Left ventricle myocardium superior (tissue), 1 donor: ENCODE data around the gene COX20. TPM values are rescaled to one million over a fixed set of nuclear protein-coding genes. Genes with fewer than 3 reads are reported as not detected.
"Not testable (repeated sequence)": the region's sequence is repeated elsewhere in the genome, so short reads cannot be mapped to it uniquely, and the experiment has no call there.

Experiments used
- ATAC-seq: fragments of 200-7000 bp; cut with Tn5 transposase; one replicate; pipeline ENCODE4 v1.9.1; 2020; ENCODE audit warnings: mild to moderate bottlenecking, moderate library complexity
- DNase-seq: peaks from one replicate; pipeline ENCODE4 v3.0.0-alpha.2; 2020
- intact Hi-C: fragments of 100-400 bp; cut with micrococcal nuclease; formaldehyde crosslinking; loops from one replicate; pipeline ENCODE4 v1.11.0; 2022
- total RNA-seq: library from RNA; stranded (reverse); fragmentation: NEBNext Ultra II Directional; extraction: Animal tissue kit (Norgen Biotek cat#: 25700); gene quantifications from one replicate; pipeline ENCODE4 v1.2.1, GENCODE V29; 2021
- donor health status: DM: no; HTN: yes; CAD: no; lungs with severe emphysema.

The COX20 gene
- total RNA-seq, 1 donor from 2014 or later, result 63.7 TPM

DNA sequence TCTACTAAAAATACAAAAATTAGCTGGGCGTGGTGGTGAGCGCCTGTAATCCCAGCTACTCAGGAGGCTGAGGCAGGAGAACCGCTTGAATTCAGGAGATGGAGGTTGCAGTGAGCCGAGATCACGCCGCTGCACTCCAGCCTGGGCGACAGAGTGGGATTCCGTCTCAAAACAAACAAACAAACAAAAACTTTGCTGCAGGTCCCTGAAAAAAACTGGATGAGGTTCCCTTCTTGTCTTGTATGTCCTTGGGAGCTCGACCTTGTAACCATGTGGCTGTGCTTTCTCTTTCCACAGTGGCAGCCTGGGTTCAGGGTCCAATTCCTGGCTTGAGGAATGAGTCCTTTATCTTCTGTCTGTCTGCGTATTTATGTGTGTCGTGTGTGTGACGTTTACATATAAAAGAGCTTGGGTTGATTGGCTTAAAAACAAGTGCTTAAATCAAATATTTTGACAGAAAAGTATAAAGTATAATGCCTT lies 18.0 kb upstream of the COX20 start:
- ATAC-seq, result no peak
- intact Hi-C loops, result no loop called here
- no peak for DNase-seq

GRCh38 chr1:244820131-244820530 lies 15.3 kb upstream of the COX20 start:
- no peak for ATAC-seq
- no peak for DNase-seq
- intact Hi-C loops, result no loop called here

DNA sequence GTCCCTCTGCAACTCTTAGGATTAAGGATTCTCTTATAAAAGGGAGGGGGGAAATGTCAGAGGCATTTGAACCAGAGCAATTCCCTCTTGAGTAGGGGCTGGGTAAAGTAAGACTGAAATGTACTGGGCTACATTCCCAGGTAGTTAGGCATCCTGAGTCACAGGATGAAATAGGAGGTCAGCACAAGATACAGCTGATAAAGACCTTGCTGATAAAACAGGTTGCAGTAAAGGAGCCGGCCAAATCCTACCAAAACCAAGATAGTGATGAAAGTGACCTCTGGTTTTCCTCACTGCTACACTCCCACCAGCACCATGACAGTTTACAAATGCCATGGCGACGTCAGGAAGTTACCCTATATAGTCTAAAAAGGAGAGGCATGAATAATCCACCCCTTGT lies 14.3 kb upstream of the COX20 start:
- ATAC-seq, result no peak
- no peak for DNase-seq
- intact Hi-C loops, result no loop called here

DNA sequence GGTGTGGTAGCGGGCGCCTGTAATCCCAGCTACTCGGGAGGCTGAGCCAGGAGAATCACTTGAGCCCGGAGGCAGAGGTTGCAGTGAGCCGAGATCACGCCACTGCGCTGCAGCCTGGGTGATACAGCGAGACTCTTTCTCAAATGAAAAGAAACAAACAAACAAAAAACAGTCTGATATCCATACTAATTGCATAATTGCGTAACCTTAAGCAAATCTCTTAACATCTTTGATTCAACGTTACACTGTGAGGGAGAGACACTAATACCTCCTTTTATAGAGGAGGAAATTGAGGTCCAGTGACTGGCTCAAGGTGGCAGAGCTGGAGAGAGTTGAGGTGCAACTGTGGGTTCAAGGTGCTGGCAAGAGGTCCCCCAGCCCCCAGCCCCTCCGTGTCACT lies 12.6 kb upstream of the COX20 start:
- intact Hi-C loops, result no loop called here
- DNase-seq (no peak), ATAC-seq (no peak)

GRCh38 chr1:244826712-244827111 lies 8.7 kb upstream of the COX20 start:
- intact Hi-C loops, result no loop called here
- ATAC-seq, result no peak
- DNase-seq, result no peak

DNA sequence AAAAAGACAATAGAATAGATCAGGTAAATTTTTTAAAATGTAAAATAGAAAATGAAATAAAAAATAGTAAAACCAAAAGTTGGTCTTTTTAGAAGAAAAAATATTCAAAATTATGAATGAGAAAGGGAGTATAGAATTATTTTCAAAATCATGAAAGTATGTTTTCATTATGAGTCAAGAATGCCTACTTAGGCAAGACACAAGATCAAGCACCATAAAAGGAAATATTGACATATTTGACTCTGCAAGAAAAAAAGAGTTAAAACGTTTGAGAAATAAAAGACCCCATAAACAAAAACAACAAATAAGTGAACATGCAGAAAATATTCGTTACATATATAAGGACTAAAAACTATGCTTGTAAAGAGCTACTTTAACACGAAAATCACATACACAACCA lies 4.8 kb upstream of the COX20 start:
- intact Hi-C loops, result no loop called here
- DNase-seq (no peak), ATAC-seq (no peak)

DNA sequence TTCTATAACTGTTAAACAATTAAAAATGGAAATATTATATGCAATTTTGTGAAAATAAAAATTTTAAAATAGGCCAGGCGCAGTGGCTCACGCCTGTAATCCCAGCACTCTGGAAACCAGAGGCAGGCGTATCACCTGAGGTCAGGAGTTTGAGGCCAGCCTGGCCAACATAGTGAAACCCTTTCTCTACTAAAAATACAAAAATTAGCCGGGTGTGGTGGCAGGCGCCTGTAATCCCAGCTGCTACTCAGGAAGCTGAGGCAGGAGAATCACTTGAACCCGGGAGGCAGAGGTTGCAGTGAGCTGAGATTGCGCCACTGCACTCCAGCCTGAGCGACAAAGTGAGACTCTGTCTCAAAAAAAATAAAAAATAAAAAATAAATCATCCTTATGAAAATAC lies 2.2 kb upstream of the COX20 start:
- DNase-seq, result peak; percentile 35
- ATAC-seq, intact Hi-C loops: not testable (repeated sequence)

GRCh38 chr1:244833734-244834542 lies 1.5 kb upstream of the COX20 start:
- DNase-seq (peak; percentile 66), ATAC-seq (peak; percentile 37)
- intact Hi-C loops, result no loop called here

- intact Hi-C loops, result no loop called here
- no peak for ATAC-seq
- DNase-seq, result no peak
Measured at GRCh38 chr1:244834543-244835275, 749 bp upstream of the COX20 start.

DNA sequence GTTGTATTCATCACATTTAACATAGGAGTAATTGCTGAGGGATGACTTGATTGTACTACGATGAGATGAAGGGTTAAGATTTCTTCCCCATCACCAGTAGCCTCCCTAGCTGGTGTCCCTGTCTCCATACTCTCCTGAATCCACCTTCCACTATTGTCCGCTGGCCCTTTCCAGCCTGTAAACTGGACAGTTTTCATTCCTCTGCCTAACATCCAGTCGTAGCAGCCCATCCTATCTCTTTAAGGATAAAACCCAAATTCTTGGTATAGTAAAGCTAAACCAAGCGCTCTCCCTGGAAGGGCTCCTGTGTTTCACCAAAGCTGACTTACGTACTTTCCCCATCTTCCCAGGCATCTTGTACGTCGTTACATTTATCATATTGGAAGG lies 670 bp downstream of the COX20 start:
- ATAC-seq, result no peak
- intact Hi-C loops, result no loop called here
- no peak for DNase-seq

DNA sequence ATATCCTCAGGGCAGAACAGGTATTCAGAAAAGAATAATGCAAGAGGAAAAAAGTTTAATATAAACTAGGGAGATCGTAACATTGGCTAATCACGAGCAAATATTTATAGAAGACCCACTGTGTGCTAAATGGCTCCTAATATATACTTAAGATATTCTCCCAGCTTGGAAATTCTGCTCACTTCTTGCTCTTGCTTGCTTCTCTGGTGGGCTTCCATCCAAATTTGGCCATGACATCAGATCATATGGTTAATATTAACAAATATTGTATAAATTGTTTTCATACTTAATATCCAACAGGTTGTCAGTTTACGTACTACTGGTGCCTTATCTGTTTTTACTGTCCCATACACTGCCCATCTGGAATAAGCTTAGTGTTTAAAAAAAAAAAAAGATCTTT lies 1.1 kb downstream of the COX20 start:
- intact Hi-C loops, result no loop called here
- ATAC-seq, result no peak
- DNase-seq, result no peak

GRCh38 chr1:244837597-244838258 lies 2.3 kb downstream of the COX20 start:
- intact Hi-C loops, result no loop called here
- DNase-seq, result no peak
- no peak for ATAC-seq

DNA sequence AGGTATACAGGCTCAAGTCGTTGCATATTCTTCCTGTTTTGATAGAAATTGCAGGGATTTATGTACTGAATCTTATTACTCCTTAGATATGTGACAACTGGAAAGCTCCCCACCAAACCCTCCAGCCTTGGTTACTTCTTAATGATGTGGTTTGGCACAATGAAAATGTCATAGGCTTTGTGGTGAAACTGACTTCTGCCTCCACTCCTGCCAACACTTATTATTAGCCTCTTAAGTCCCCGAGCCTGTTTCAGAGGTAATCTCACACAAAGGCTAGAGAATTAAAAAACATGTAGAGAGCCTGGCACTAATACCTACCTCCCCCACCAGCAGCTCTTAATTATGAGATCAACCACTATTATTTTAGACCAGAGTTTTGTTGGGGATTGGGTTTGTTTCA lies 4.2 kb downstream of the COX20 start:
- intact Hi-C loops, result no loop called here
- no peak for DNase-seq

DNA sequence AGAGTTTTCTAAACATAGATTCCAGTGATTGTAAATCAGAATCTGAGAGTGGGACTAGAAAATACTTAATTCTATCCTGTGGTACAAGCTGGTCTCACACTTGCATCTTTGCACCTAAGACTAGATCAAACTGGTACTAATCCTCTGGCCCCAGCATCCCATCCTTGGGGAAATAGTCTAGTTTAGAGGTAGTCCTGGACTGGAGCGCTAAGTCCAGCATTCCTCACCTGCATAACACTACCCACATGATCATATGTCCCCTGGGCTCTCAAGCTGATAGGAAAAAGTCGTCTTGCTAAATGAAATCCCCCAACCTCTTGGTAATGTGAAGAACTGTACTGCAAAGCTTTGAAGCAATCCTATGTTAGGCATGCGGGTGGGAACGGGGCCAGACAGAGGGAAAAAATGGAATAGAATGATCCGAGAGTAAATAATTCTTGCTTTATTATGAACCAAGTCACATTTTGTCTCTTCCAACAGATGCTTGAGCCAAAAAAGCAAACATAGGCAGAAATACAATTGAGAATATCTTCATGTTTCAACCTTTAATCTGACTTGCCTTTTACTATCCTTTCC lies 4.8 kb downstream of the COX20 start:
- intact Hi-C loops, result no loop called here
- no peak for ATAC-seq
- DNase-seq, result no peak

More for the DNA sequence above, 4.2 kb downstream of the COX20 start:
- ATAC-seq, result no peak

GRCh38 chr1:244841273-244841927 lies 5.9 kb downstream of the COX20 start:
- intact Hi-C loops, result no loop called here
- DNase-seq, result no peak
- no peak for ATAC-seq

- intact Hi-C loops, result no loop called here
- ATAC-seq (no peak), DNase-seq (no peak)
Measured at GRCh38 chr1:244843148-244843978, 7.9 kb downstream of the COX20 start.

- no peak for DNase-seq
- ATAC-seq, result no peak
- intact Hi-C loops, result no loop called here
Measured at GRCh38 chr1:244844155-244845121, 9.0 kb downstream of the COX20 start.
